GM20000 (cell line): ENCODE data around the gene NES.

ENCODE experiments used
- DNase-seq: peaks from one replicate; pipeline ENCODE4 v3.0.0; 2012; ENCODE audit warnings: low spot score
- CTCF ChIP-seq: IDR thresholded peaks from 2 replicates; pipeline ENCODE4 v1.5.1; 2012; ENCODE audit warnings: mild to moderate bottlenecking, control low read depth; ENCODE audit errors: extremely low read depth, missing control alignments

NES gene

GRCh38 chr1:156677616-156678596 is 699 bp upstream of the NES start:
- DNase-seq = peak; percentile 76
- peak; percentile 57 for TF ChIP-seq CTCF

- no peak for DNase-seq
Measured at GRCh38 chr1:156676114-156676819, 940 bp downstream of the NES start.

GRCh38 chr1:156675210-156676113 is 1.7 kb downstream of the NES start:
- TF ChIP-seq CTCF = no peak

More at GRCh38 chr1:156676114-156676819, 940 bp downstream of the NES start:
- TF ChIP-seq CTCF = no peak

GRCh38 chr1:156673387-156674121 is 3.7 kb downstream of the NES start:
- DNase-seq = no peak
- TF ChIP-seq CTCF = no peak

More at GRCh38 chr1:156675210-156676113, 1.7 kb downstream of the NES start:
- DNase-seq = no peak

- no peak for TF ChIP-seq CTCF
- DNase-seq = no peak
Measured at GRCh38 chr1:156671804-156672203, 5.4 kb downstream of the NES start.

GRCh38 chr1:156670791-156671190 is 6.4 kb downstream of the NES start:
- no peak for TF ChIP-seq CTCF
- no peak for DNase-seq
